ENCODE results near the gene NPAS3.

DNA sequence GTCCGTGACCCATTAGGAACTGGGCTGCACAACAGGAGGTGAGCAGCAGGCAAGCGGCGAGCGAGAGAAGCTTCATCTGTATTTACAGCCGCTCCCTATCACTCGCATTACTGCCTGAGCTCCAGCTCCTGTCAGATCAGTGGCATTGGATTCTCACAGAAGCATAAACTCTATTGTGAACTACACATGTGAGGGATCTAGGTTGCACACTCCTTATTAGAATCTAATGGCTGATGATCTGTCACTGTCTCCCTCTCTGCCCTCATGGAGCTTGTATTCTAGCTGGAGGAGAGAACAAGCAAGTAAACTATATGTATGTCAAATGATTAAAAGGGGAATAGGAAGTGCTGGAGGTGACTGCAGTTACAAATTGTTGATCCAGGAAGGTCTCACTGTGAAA, 533.1 kb downstream of the NPAS3 start:
- no peak for TF ChIP-seq POLR2A (IDR thresholded peaks at IDR 0.05)
- TF ChIP-seq, protein P1, sequence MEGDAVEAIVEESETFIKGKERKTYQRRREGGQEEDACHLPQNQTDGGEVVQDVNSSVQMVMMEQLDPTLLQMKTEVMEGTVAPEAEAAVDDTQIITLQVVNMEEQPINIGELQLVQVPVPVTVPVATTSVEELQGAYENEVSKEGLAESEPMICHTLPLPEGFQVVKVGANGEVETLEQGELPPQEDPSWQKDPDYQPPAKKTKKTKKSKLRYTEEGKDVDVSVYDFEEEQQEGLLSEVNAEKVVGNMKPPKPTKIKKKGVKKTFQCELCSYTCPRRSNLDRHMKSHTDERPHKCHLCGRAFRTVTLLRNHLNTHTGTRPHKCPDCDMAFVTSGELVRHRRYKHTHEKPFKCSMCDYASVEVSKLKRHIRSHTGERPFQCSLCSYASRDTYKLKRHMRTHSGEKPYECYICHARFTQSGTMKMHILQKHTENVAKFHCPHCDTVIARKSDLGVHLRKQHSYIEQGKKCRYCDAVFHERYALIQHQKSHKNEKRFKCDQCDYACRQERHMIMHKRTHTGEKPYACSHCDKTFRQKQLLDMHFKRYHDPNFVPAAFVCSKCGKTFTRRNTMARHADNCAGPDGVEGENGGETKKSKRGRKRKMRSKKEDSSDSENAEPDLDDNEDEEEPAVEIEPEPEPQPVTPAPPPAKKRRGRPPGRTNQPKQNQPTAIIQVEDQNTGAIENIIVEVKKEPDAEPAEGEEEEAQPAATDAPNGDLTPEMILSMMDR (IDR thresholded peaks at IDR 0.05) = no peak
